Measurements from ENCODE around the gene GRIA4. TPM values are rescaled to one million over a fixed set of nuclear protein-coding genes. Genes with fewer than 3 reads are reported as not detected.

The GRIA4 gene
- polyA plus RNA-seq, 1 donor: 0.75 TPM

DNA sequence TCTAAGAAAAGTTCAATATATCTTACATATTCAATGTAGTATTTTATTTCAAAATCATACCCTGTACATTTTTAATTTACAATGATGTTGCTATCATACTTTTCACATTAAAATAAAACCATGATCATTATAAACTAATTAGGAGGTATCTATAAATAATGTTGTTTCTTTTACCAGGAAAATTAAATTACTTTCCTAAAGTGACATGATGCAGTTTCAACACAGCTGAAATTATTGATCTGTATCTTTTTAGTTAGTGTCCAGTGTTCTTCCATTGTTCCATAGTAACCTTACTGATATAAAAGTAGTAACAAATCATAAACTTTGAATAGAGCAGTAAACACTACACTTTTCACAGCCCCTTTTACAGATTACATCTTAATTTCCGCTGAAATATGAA is 29.7 kb downstream of the GRIA4 start:
- DNase-seq: no peak

DNA sequence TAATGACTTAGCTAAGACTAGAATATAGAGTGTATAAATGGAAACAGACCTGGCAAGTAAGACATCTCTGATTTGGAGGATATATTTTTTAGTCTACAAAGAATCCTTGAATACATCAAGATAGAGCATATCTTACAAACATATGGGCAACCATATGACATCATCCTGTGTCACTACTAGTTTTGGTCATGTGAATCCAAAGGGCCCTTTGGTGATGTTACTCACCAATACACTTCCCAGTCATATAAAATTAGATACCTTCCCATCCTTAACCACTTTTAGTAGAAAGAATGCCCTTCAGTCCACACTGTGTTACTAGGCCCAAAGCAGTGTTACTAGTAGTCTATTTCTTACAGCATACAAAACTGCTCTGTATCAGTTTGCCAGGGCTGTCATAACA is 31.6 kb downstream of the GRIA4 start:
- no peak for DNase-seq

DNA sequence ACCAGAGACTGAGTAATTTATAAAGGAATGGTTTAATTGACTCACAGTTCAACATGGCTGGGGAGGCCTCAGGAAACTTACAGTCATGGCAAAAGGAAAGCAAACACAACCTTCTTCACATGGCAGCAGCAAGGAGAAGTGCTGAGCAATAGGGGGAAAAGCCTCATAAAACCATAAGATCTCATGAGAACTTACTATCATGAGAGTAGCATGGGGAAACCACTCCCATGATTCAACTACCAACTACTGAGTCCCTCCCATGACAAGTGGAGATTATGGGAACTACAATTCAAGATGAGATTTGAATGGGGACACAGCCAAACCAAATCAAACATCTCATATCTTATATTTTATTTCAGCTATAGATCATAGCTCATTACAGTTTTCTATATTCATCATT is 33.0 kb downstream of the GRIA4 start:
- DNase-seq: no peak

DNA sequence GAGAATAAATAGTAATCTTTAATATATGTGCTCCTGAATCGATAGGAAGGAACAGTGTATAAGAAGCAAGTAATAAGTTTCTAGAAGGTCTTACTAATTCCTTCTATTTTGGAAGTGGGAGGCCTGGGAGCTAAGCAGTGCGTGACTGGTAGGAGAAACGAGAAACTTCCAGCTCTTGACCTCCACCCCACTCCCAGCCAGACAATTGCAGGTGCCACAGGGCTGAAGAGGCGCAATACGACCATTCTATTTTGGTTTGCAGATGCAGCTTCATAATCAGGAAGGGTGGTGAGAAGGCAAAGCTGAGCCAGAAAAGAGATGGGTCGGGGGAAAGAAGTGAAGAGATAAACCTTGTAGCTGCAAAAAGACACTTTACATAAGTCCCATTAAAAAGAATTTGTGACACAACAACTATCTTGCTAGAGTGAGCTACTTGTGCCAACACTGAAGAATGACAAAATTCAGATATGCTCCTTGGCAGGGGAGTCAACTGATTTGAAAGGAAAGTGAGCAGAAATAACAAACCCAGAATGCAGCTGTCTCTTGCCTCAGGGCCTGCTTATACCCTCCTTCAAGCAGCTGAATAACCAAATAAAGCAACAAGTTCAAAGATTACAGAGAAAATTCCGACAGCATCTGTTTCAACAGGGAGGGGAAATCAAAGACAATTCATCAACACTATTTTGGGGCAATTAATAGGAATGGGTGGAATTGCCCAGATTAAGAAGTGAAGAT is 35.1 kb downstream of the GRIA4 start:
- DNase-seq: no peak

DNA sequence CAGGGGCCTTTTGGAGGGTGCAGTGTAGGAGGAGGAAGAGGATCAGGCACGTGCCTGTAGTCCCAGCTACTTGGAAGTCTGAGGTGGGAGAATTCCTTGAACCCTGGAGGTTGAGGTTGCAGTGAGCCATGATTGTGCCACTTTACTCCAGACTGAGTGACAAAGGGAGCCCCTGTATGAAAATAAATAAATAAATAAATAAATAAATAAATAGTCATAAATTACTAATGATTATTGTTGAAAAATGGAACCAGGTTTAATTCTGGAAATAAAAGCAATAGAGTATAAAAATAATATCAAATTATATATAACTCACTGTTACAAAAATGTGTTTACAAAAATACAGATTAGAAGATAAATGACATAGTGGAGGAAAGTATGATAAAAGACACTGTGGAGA is 37.9 kb downstream of the GRIA4 start:
- no peak for DNase-seq

DNA sequence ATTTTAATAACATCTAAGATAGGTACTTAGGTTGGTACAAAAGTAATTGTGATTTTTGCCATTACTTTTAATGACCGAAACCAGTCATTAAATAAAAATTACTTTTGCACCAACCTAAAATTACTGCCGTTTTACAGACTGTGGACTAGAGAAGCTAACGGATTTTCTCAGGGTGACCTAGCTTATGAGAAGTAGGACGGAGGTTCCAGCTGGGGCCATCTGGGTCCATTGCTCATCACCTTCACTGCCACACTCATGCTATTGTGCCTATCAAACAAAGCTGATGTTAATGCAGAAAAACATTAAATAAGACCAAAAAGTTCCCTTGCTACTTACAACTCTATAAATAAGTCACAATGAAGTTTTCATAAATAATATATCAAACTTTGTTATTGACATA is 38.9 kb downstream of the GRIA4 start:
- DNase-seq: no peak

DNA sequence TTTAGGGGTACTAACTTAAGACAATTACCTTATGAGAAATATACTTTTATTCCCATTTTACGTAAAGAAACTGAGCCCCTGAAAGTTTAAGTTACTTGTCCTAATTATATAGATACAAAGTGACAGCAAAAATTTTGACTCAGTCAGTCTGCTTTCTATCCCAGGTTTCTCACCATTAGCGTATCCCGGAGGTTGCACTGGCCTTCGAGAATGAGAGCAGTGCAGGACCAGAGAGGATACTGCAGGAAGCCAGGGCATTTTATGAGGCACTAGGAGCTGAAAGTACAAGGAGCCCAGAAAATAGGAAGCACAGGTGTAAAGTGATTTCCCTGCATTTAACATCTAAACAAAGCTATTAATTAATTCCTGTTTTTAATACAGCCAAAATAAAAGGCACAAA is 55.4 kb downstream of the GRIA4 start:
- DNase-seq: no peak

DNA sequence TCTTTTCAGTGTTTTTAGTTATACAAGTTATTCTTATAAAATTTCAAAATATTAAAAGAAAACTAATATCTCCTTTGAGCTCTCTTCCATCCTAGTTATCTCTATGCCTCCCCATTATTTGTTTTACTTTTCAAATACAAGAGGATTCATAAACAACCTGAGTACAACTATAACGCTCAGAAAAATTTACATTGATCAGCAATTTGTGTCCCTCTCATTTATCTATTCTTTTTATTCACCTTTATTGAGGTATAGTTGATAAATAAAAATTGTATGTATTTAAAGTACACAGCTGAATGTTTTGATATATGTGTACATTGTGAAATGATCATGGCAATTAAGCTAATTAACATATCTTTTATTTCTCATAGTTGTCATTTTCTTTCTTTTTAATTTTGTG is 57.6 kb downstream of the GRIA4 start:
- DNase-seq: no peak

DNA sequence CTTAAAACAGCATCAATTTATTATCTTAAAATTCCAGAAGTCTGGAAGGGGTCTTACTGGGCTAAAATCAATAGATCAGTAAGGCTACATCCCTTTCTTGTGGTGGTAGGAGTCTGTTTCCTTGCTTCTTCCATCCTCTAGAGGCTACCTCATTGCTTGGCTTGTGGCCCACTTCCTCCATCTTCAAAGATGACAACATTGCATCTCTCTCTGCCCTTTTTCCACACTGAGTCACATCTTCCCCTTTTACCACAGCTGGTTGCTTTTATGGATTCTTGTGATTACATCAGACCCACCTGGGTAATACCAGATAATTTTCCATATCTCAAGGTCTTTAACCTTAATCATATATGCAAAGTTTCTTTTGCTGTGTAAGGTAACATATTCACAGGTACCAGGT is 60.9 kb downstream of the GRIA4 start:
- no peak for DNase-seq

DNA sequence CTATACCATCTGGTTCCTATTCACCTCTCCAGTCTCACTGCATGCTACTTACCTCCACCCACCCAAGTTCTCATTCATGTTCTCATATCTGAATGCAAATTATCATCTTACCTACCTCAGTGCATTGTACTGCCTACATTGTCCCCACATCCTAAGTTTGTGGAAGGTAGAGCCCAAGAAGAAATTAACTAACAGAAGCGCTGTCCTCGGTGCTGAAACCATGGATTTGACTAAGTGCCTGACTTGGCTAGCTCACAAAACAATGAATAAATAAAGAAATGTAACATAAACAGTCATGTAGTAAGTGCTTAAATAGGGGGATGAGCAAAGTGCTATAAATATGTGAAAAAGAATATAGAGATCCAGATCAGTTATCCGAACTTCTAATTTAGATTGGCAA is 63.2 kb downstream of the GRIA4 start:
- peak; percentile 84 for DNase-seq

DNA sequence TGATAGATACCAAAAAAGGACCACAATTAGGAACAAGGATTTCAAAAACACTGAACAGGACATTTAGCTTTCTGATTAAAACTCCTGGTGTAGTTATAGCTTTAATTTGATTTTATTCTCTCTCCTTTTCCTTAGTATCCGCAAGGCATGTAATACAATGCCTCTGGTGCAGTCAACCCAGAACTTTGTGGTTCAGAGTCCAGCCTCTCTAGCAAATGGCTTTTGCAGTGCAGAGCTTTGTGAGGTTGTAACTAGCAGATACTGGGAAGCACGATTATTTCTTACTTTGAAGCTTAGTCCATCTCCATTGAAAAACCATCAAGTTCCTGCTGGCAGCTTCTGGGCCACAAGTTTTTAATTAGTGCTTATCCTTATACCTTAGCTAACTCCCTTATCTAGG is 79.8 kb downstream of the GRIA4 start:
- peak; percentile 26 for DNase-seq

DNA sequence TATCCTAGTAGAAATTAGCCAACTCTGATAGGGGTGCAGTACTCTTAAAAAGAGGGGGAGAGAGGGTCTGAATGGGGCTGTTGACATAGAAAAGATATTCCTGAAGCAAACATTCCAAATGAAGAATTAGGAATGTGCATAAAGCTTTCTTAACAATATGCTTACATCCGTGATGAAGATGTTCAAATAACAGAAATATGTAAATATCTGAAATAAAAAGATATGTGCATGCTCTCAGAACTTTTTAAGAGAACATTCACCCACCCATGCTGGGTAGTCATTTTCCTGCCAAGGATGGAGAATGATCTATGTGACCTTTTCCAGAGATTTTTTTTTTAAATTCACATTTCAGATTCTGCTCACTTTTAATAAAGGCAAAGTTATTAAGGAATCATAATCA is 80.6 kb downstream of the GRIA4 start:
- no peak for DNase-seq

DNA sequence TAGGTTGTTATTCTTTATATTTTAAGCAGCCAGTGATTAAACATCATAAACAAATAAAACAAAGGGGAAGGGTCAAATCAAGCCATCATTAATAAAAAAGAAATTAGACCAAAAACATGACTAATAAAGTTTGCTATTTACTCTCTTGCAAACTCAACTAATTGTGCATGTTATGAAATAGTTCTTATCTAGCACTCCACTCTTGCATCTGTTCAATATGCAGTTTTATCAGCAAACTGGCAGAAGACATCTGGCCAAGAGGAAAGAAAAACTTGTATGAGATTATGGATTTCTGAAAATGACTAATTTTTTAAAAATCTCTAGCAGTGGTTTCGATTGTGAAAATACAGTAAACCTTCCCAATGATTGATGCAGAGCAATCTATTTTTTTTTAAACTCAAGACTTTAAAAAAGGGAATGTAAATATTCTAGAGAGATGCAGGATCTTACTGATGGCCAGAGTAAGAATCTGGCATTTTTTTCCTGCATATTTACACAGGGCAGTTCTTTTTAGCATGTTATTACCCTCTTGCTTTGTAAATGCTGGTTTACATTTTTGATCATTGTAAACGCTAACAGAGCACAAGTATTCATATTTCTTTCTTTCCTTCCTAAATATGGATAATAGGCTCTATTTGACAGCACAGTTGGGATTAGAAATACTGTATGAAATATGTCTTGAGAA is 83.3 kb downstream of the GRIA4 start:
- DNase-seq: no peak

DNA sequence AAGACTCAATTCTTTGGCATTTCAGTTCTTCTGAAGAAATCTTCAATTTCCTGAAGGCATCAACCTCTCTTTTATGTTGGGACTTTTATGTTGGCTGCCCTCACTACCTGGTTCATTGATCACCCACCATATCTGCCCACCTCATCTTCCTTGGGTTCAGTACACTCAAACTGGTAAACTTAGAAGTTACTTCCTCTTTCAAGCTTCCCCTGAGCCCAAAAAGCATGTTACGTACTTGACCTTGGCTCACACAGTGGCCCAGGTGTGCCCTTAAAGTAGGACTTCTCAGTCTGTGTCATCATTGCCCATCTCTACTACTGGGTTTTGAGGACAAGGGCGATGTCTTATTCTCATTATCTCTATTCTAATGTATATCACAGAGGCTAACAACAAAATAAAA is 86.1 kb downstream of the GRIA4 start:
- DNase-seq: no peak

DNA sequence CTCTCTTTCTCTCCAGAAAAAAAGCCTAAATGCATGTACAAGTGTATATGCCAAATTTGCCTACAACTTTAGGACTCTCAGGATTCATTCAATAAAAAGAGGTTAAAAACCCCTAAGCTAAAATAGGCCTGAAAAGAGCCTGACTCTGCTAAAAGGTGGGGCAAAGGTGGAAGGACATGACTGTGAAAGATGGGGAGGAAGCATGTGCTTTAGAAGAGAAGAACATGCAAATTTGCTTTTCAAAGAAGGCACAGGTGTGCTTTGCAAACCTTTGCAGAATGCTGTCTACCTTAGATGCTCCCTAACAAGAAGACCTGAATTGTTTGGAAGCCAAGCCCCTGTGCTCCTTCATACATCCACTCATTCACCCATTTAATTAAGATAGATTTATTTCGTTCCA is 87.4 kb downstream of the GRIA4 start:
- no peak for DNase-seq

DNA sequence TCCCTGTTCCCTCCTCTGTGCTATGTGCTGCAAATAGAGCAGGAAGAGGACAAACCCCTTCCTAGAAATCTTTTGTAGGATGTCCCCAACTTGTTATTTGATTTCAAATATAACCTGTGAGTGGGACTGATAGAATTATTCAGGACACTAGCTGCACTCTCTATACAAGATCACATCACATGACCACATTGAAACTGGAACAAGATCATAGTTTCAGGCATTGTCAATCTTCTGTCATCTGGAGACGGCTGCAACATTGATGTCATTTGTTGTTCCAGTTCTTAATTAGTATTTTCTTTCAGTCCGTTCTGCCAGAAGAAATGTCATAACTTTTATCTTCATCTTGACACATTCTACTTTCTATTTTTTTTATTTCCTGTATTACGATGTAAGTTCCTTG is 89.3 kb downstream of the GRIA4 start:
- no peak for DNase-seq

DNA sequence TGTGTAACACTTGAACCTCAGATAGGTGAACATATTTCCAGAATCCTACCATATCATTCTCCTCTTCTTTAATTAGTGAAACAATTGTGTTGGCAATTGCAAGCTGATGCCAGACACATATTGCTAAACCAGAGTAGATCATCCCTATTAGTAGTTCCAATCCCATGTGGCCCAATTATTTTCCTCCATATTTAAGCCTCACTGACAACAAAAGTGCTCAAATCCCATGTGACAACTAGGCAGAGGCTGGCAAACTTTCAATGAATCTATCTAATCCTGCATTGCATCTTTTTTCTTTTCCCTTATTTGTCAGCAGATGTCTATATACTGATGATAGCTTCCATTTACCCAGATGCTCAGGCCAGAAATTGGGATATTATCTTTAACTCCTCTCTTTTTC is 90.4 kb downstream of the GRIA4 start:
- DNase-seq: no peak

DNA sequence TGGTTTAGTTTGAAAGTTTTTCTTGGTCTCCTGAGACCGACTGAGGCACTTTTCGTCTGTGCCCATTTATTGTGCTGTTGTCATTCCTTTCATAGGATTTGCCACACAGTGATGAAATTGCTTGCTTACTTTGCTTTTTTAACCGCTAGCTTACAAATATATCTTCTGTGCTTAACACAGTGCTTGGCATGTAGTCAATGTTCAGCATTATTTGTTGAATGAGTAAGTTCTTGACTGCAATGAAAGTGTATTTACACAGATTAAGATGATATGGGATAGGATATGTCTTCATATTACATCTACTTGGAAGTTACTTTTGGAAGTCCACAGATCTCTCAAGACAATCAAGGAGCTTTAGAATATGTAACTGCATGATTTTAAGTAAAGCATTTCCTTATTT is 91.2 kb downstream of the GRIA4 start:
- no peak for DNase-seq

DNA sequence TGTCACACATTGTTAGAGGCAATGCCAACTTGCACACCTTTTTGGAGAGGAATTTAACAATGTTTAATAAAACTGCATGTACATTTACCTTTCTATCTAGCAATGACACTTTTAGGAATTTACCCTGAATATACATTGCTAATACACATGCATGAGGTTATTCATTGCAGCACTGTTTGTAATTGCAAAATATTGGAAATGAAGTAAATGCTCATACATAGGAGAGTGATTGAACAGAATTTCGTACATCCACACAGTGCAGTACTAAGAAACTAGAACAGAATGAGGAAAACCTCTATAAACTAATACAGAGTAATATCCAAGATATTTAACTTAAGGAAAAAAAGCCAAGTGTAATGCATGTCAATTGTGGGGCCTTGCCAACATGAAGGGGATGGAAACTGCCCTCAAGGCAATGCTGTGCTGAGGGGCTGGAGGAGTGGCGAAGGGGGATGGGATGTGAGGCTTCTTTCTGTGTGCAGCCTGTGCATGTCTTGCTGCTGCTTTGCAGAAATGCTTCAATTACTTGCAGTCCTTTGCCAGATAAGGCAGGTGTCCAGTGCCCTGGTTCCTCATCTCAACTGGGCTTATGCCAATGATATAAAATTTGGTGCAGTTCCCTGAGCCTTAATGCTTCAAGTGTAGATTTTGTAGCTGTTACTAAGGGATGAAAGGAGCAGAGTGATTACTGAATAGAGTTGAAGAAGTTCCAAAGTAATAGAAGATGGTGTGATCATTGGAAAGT is 96.1 kb downstream of the GRIA4 start:
- DNase-seq: no peak

DNA sequence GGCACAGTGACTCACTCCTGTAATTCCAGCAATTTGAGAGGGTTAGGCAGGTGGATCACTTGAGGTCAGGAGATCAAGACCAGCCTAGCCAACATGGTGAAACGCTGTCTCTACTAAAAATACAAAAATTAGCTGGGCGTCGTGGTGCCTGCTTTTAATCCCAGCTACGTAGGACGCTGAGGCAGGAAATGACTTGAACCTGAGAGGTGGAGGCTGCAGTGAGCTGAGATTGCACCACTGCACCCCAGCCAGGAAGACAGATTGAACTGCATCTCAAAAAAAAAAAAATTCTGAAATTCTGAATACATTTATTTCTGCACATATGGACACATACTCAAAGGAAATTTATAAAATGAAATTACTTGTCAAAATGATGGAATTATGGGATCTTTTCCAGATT is 103.2 kb downstream of the GRIA4 start:
- no peak for DNase-seq

DNA sequence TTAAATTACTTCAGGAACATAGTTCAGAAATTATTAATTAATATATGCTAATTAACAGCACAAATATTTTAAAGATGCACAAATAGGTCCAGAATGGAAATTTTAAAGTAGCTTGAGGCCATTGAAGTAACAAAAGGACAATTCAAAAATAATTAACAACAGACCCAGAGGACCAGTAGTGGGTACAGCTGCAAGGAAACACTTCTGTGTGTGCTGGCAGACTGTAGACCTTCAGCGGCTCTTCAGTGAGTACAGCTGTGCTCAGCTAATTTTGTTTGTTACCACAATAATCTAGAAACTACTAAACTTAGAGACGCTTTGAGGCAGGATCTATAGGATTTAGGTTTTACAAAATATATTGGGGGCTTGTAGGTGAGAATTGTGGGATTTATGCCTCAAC is 103.8 kb downstream of the GRIA4 start:
- DNase-seq: no peak

DNA sequence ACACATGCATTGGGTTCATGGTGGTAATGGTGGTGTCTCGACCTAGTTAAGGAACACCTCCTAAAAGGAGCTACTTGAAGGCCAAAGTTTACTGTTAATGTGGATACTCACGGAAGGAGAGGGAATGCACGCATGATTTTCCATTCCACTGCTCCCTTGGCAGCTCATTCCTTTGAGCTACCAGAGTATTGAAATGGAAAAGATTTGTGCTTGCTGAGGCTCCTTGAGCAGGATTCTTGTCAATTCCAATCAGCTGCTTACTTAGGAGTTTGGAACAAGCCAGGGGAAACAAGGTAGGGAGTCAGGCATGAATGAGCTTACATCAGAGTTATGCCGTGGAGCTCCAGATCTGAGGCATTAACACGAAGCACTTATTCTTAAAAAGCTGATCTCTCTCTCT is 108.8 kb downstream of the GRIA4 start:
- DNase-seq: peak; percentile 25

DNA sequence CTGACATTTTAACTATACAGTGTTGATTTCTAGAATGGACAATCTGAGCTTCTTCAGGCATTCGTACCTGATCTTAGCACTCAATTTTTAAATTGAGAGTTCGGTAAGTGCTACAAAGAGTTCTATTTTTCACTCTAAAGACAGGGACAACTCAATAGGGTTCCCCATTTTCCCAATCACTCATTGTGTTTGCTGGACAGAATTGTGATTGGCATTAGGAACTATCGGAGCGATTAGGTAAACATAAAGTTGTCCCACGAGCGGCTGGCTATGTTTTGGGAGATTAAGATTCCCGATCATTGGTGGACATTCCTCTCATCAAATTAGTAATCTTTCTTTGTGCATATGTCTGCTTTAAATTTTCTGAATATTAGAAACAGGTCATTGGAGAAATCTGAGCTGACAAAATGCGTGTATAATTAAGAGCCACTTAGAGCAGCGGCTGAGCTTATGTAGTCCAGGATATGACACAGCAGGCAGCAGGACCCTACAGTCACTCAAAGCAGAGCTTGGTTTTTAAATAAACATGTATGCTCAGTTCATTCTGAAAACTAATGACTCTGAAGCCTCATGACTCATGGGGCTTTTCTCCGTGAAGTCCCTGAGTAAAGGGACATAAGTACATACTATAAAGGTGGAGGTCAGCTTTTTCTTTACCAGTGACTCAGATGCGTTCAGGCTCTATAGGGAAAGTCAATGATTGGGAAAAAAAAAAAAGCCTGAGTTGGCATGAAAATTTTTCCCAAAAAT is 109.4 kb downstream of the GRIA4 start:
- DNase-seq: no peak
